OCI-LY1 (cell line): ENCODE data around the gene DNM2.
A peak's percentile ranks its signal among the peaks of the same experiment; 100 is the strongest.

ENCODE experiments used
- H2AFZ ChIP-seq: fragments of 200-600 bp; sonication (generic), shearing (Covaris generic); 2 replicates; pipeline ENCODE4 v1.6.0; 2014; ENCODE audit warnings: antibody characterized with exemption, mild to moderate bottlenecking, low read length
- H3F3A ChIP-seq: fragments of 200-600 bp; sonication (generic), shearing (Covaris generic); 2 replicates; pipeline ENCODE4 v1.6.0; 2014; ENCODE audit warnings: mild to moderate bottlenecking, antibody characterized with exemption, low read length, moderate library complexity; ENCODE audit not compliant: insufficient read depth
- H3K27ac ChIP-seq: fragments of 200-600 bp; sonication (generic); 2 replicates; pipeline ENCODE4 v1.5.1; 2014; ENCODE audit warnings: low read length, mixed run types, mild to moderate bottlenecking, low read depth; ENCODE audit not compliant: poor library complexity, severe bottlenecking
- H3K27me3 ChIP-seq: fragments of 200-600 bp; sonication (generic); 2 replicates; pipeline ENCODE4 v1.6.0; 2014; ENCODE audit warnings: antibody characterized with exemption, mild to moderate bottlenecking, low read length, moderate library complexity; ENCODE audit not compliant: insufficient read depth
- H3K36me3 ChIP-seq: fragments of 200-600 bp; sonication (generic); 2 replicates; pipeline ENCODE4 v1.6.1; 2014; ENCODE audit warnings: mild to moderate bottlenecking, antibody characterized with exemption, low read length, moderate library complexity, mixed read lengths; ENCODE audit not compliant: insufficient read depth
- H3K4me1 ChIP-seq: fragments of 200-600 bp; sonication (generic); 2 replicates; pipeline ENCODE4 v1.5.1; 2014; ENCODE audit warnings: mild to moderate bottlenecking, low read length, moderate library complexity; ENCODE audit not compliant: insufficient read depth, severe bottlenecking
- H3K4me2 ChIP-seq: fragments of 200-600 bp; sonication (generic), shearing (Covaris generic); 2 replicates; pipeline ENCODE4 v1.6.1; 2014; ENCODE audit warnings: low read length
- H3K4me3 ChIP-seq: fragments of 200-600 bp; sonication (generic); 2 replicates; pipeline ENCODE4 v1.5.1; 2014; ENCODE audit warnings: low read length, low read depth, mild to moderate bottlenecking, mixed read lengths; ENCODE audit not compliant: poor library complexity, severe bottlenecking
- H3K79me2 ChIP-seq: fragments of 200-600 bp; shearing (Covaris generic); 2 replicates; pipeline ENCODE4 v1.6.1; 2016; ENCODE audit warnings: mixed run types, low read length, mixed read lengths; ENCODE audit not compliant: insufficient read depth
- H3K9ac ChIP-seq: fragments of 200-600 bp; sonication (generic), shearing (Covaris generic); 2 replicates; pipeline ENCODE4 v1.6.1; 2014; ENCODE audit warnings: mild to moderate bottlenecking, low read length, mixed read lengths
- H3K9me2 ChIP-seq: fragments of 200-600 bp; sonication (generic), shearing (Covaris generic); 2 replicates; pipeline ENCODE4 v1.6.1; 2014; ENCODE audit warnings: low read depth, mild to moderate bottlenecking, low read length, mixed read lengths
- H3K9me3 ChIP-seq: fragments of 200-600 bp; shearing (Covaris generic); 2 replicates; pipeline ENCODE4 v1.6.1; 2014; ENCODE audit warnings: low read length, mixed read lengths
- H4K20me1 ChIP-seq: fragments of 200-600 bp; sonication (generic), shearing (Covaris generic); 2 replicates; pipeline ENCODE4 v1.6.0; 2016; ENCODE audit warnings: mild to moderate bottlenecking, low read length; ENCODE audit not compliant: insufficient read depth
- EZH2 ChIP-seq: fragments of 200-600 bp; sonication (generic), shearing (Covaris generic); IDR thresholded peaks from 2 replicates; pipeline ENCODE4 v1.8.0; 2017; ENCODE audit warnings: borderline replicate concordance, mixed run types, mild to moderate bottlenecking, antibody characterized with exemption, low read length, moderate library complexity, mixed read lengths
- TF ChIP-seq, protein P1 (sequence below): fragments of 200-600 bp; sonication (generic), shearing (Covaris generic); IDR thresholded peaks from 2 replicates; pipeline ENCODE4 v1.5.1; 2017; ENCODE audit warnings: mild to moderate bottlenecking, antibody characterized with exemption, low read length, moderate library complexity, mixed read lengths

The DNM2 gene

DNA sequence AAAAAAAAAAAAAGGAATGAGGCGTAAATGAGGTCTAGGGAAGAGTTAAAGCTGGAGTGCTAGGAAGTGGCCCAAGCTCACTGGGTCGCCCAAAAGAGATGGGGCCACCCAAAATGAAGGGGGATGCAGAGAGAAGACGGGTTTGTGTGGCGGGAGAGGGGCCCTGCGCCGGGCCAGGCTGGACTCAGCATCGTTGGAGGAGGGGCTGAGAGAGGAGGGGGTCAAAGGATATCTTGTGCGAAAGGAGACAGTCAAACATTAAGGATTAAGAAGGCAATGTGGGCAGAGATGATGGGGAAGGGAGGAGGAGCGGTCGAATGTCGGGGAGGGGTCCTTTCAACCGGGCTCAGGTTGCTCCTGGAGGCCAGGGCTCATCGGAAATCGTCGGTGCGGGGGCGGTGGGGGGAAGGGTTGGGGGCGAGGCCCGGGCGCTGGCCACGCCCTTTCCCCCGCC lies 152.6 kb downstream of the DNM2 start:
- TF ChIP-seq, protein P1, sequence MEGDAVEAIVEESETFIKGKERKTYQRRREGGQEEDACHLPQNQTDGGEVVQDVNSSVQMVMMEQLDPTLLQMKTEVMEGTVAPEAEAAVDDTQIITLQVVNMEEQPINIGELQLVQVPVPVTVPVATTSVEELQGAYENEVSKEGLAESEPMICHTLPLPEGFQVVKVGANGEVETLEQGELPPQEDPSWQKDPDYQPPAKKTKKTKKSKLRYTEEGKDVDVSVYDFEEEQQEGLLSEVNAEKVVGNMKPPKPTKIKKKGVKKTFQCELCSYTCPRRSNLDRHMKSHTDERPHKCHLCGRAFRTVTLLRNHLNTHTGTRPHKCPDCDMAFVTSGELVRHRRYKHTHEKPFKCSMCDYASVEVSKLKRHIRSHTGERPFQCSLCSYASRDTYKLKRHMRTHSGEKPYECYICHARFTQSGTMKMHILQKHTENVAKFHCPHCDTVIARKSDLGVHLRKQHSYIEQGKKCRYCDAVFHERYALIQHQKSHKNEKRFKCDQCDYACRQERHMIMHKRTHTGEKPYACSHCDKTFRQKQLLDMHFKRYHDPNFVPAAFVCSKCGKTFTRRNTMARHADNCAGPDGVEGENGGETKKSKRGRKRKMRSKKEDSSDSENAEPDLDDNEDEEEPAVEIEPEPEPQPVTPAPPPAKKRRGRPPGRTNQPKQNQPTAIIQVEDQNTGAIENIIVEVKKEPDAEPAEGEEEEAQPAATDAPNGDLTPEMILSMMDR, result no peak
- TF ChIP-seq EZH2, result no peak
- Histone ChIP-seq H2AFZ (no peak overlapping the region), H3K4me1 (peaks cover 54% of the 10 kb centered on the region), H3K27ac (peak overlapping the region; percentile 92), H3K9ac (peak overlapping the region; percentile 62), H3K36me3 (no peaks in the 10 kb centered on the region), H3K9me2 (no peaks in the 10 kb centered on the region), H4K20me1 (no peaks in the 10 kb centered on the region), H3K4me3 (peak overlapping the region; percentile 60), H3K4me2 (peak overlapping the region; percentile 76), H3K9me3 (no peaks in the 10 kb centered on the region), H3K27me3 (no peaks in the 10 kb centered on the region), H3K79me2 (peaks cover 33% of the 10 kb centered on the region), H3F3A (no peaks in the 10 kb centered on the region)

DNA sequence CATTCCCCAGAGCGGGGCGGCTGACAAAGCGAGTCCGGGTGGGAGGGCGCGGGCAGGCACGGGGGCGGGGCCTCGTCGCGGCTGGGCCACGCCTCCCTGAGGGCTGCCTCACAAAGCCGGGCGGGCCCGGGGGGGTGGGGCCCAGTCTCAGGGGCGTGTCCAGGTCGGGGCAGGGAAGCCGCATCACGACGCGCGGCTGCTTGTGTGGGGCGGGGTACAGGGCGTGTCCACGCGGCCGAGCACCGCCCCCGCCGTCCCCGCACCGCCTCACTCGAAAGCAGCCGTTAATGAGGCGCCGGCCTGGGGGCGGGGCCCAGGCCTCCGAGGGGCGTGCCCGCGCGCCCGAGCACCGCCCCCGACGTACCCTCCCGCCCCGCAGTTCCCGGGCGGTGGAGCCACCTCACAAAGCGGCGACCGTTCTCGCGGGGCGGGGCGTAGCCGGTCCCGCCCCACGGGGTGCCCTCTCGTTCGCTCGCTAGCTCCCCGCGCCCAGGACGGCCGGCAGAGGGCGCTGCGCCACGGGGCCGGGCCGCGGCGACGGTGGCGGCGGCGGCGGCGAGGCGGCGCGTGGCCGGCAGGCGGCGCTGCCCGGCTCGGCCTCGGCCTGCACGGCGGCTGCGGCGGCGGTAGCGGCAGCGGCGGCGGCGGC lies 153.2 kb downstream of the DNM2 start, which contains the start of gene CARM1:
Gene CARM1, plus strand, starts transcription at position 599 of the 649 bp plus-strand sequence. CDS start 150 bp downstream, outside the sequence.
- H3K36me3 ChIP-seq, result no peaks in the 10 kb centered on the region
- TF ChIP-seq EZH2, result no peak
- TF ChIP-seq, protein P1, result no peak
- H3K4me2 ChIP-seq, result peak within 1 kb of the TSS; percentile 76
- no peaks in the 10 kb centered on the region for H4K20me1 ChIP-seq
- peak within 1 kb of the TSS; percentile 92 for H3K27ac ChIP-seq
- peaks cover 54% of the 10 kb centered on the region for H3K4me1 ChIP-seq
- H3K27me3 ChIP-seq, result no peaks in the 10 kb centered on the region
- H3K9me3 ChIP-seq, result no peaks in the 10 kb centered on the region
- no peaks in the 10 kb centered on the region for H3K9me2 ChIP-seq
- H2AFZ ChIP-seq, result no peak within 1 kb of the TSS
- H3F3A ChIP-seq, result no peaks in the 10 kb centered on the region
- peak within 1 kb of the TSS; percentile 96 for H3K9ac ChIP-seq
- peak within 1 kb of the TSS; percentile 94 for H3K4me3 ChIP-seq
- H3K79me2 ChIP-seq, result peaks cover 33% of the 10 kb centered on the region

DNA sequence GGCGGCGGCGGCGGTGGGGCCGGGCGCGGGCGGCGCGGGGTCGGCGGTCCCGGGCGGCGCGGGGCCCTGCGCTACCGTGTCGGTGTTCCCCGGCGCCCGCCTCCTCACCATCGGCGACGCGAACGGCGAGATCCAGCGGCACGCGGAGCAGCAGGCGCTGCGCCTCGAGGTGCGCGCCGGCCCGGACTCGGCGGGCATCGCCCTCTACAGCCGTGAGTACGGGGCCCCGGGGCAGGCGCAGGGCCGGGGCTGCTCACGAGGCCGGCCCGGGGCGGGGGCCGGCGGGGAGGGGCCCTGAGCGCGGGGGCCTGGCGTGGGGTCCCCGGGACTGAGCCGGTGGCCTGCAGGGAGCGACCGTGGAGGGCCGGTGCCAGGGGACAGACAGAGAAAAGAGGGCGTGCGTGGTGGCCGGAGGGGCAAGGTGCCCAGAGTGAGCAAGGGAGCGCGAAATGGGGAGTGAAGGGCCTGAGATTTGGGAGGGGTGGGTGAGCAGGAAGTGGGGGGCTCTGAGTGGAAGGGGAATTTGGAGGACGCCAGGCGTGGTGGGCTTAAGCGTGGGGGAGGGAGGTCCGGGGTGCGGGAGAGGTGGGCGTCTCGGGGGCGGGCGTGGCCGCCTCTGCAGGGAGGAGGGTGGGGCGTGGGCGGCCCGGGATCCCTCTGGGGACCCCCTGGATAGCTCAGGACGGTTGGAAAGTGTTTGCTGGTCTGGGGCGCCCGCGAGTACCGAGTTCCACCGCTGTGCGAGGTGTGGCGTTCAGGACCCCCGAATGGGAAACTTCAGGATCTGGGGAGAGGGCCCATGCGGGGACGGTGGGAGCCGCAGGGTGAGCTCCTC lies 154.0 kb downstream of the DNM2 start:
- Histone ChIP-seq H2AFZ (no peak overlapping the region), H3K4me1 (peaks cover 63% of the 10 kb centered on the region), H3K27ac (peak overlapping the region; percentile 61)

More for the DNA sequence above, 154.0 kb downstream of the DNM2 start:
- Histone ChIP-seq H4K20me1 (no peaks in the 10 kb centered on the region), H3K4me2 (peak overlapping the region; percentile 72), H3K9me3 (no peaks in the 10 kb centered on the region), H3K9me2 (no peaks in the 10 kb centered on the region), H3K27me3 (no peaks in the 10 kb centered on the region), H3K36me3 (no peaks in the 10 kb centered on the region), H3F3A (no peaks in the 10 kb centered on the region), H3K79me2 (peaks cover 37% of the 10 kb centered on the region), H3K9ac (peak overlapping the region; percentile 96), H3K4me3 (peak overlapping the region; percentile 94)
- TF ChIP-seq, protein P1, result no peak
- TF ChIP-seq EZH2, result no peak
